Measurements from ENCODE around the gene PDILT.

DNA sequence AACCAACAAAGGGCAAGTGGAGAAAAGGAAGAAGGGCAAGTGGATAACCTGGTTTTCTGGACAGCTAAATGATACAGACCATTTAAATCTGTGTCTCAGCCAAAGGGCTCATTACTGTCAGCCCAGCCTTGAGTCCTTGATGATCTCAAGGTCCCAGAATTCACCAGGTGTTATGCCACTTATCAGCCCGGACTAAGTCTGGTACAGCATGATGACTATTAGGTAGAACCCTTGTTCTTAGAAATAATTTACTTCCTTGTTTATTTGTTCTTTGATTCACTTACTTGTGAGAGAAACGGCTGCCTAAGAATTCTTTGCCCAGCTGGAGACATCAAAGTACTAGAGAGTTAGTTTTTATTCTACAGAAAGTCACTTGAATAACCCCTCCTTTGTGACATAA lies 3.5 kb downstream of the PDILT start:
- TF ChIP-seq, protein P1, sequence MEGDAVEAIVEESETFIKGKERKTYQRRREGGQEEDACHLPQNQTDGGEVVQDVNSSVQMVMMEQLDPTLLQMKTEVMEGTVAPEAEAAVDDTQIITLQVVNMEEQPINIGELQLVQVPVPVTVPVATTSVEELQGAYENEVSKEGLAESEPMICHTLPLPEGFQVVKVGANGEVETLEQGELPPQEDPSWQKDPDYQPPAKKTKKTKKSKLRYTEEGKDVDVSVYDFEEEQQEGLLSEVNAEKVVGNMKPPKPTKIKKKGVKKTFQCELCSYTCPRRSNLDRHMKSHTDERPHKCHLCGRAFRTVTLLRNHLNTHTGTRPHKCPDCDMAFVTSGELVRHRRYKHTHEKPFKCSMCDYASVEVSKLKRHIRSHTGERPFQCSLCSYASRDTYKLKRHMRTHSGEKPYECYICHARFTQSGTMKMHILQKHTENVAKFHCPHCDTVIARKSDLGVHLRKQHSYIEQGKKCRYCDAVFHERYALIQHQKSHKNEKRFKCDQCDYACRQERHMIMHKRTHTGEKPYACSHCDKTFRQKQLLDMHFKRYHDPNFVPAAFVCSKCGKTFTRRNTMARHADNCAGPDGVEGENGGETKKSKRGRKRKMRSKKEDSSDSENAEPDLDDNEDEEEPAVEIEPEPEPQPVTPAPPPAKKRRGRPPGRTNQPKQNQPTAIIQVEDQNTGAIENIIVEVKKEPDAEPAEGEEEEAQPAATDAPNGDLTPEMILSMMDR (IDR thresholded peaks at IDR 0.05) = no peak
- TF ChIP-seq SP1 (CRISPR knock-in tag; conservative IDR thresholded peaks at IDR 0.05) (no peak), CREM (CRISPR knock-in tag; IDR thresholded peaks at IDR 0.05) (no peak), NR1H2 (CRISPR knock-in tag; IDR thresholded peaks at IDR 0.05) (no peak), ZNF423 (CRISPR knock-in tag; IDR thresholded peaks at IDR 0.05) (no peak), RELA (CRISPR knock-in tag; IDR thresholded peaks at IDR 0.05; ENCODE audit: borderline replicate concordance) (no peak), TCF7 (CRISPR knock-in tag; IDR thresholded peaks at IDR 0.05; ENCODE audit: low read depth) (no peak)
- TF ChIP-seq, protein P2, sequence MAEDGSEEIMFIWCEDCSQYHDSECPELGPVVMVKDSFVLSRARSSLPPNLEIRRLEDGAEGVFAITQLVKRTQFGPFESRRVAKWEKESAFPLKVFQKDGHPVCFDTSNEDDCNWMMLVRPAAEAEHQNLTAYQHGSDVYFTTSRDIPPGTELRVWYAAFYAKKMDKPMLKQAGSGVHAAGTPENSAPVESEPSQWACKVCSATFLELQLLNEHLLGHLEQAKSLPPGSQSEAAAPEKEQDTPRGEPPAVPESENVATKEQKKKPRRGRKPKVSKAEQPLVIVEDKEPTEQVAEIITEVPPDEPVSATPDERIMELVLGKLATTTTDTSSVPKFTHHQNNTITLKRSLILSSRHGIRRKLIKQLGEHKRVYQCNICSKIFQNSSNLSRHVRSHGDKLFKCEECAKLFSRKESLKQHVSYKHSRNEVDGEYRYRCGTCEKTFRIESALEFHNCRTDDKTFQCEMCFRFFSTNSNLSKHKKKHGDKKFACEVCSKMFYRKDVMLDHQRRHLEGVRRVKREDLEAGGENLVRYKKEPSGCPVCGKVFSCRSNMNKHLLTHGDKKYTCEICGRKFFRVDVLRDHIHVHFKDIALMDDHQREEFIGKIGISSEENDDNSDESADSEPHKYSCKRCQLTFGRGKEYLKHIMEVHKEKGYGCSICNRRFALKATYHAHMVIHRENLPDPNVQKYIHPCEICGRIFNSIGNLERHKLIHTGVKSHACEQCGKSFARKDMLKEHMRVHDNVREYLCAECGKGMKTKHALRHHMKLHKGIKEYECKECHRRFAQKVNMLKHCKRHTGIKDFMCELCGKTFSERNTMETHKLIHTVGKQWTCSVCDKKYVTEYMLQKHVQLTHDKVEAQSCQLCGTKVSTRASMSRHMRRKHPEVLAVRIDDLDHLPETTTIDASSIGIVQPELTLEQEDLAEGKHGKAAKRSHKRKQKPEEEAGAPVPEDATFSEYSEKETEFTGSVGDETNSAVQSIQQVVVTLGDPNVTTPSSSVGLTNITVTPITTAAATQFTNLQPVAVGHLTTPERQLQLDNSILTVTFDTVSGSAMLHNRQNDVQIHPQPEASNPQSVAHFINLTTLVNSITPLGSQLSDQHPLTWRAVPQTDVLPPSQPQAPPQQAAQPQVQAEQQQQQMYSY (CRISPR knock-in tag; IDR thresholded peaks at IDR 0.05) = no peak
- TF ChIP-seq, protein P3, sequence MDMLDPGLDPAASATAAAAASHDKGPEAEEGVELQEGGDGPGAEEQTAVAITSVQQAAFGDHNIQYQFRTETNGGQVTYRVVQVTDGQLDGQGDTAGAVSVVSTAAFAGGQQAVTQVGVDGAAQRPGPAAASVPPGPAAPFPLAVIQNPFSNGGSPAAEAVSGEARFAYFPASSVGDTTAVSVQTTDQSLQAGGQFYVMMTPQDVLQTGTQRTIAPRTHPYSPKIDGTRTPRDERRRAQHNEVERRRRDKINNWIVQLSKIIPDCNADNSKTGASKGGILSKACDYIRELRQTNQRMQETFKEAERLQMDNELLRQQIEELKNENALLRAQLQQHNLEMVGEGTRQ (CRISPR knock-in tag; IDR thresholded peaks at IDR 0.05) = no peak
